K562 (cell line): Measurements from ENCODE around the gene TEX264. TPM values are rescaled to one million over a fixed set of nuclear protein-coding genes. Genes with fewer than 3 reads are reported as not detected.

Source experiments
- ATAC-seq: fragments of 200-7000 bp; cut with Tn5 transposase; 3 replicates; pipeline ENCODE4 v1.9.1; 2020; ENCODE audit warnings: moderate library complexity
- BruUV-seq: library from RNA; stranded (reverse); fragments of 400-500 nt; replicated peaks from 2 replicates; lab custom pipeline; 2021; lab: Mats Ljungman, UMichigan
- CTCF ChIA-PET: fragments of 300-600 bp; formaldehyde crosslinking; extraction: SDS; loops from one replicate; lab custom pipeline; 2021; ENCODE audit warnings: low intra/inter-chr PET ratio; lab: Yijun Ruan, JAX
- POLR2A ChIA-PET: fragments of 300-600, 350-650 bp; sonication (Branson Sonifier 250); formaldehyde crosslinking; extraction: SDS; loops from one replicate; lab custom pipeline; 2021; ENCODE audit warnings: antibody characterized with exemption, inconsistent platforms; lab: Yijun Ruan, JAX
- DNase-seq, 4 experiments: peaks; one replicate each; pipeline versions ENCODE4 v3.0.0 to v3.0.0-alpha.2; 2011 to 2018; ENCODE audit warnings: low spot score in 3 of 4, mixed read lengths in 3 of 4; ENCODE audit errors: extremely low read depth in 1 of 4
- FAIRE-seq: peaks from 2 replicates; lab custom pipeline; 2011; peaks lifted over from hg19 to GRCh38; lab: Jason Lieb, UNC
- H2AFZ ChIP-seq: 2 replicates; pipeline ENCODE4 v1.6.0; 2011; ENCODE audit warnings: low read depth, low read length, control low read depth, inconsistent platforms
- H3K27ac ChIP-seq: fragments of 200-600 bp; 3 replicates; pipeline ENCODE4 v1.8.0; 2011; ENCODE audit warnings: low read depth, mild to moderate bottlenecking, control low read depth, inconsistent platforms, low read length, moderate library complexity, mixed read lengths; ENCODE audit errors: extremely low read depth
- H3K27me3 ChIP-seq, 2 experiments: fragments of 300-600 bp in 1 of 2; 2 replicates in 1 of 2; 3 replicates in 1 of 2; pipeline versions ENCODE4 v1.6.0 to v1.8.0; 2011; ENCODE audit warnings: inconsistent platforms in 2 of 2, low read length in 2 of 2, mild to moderate bottlenecking in 1 of 2, mixed read lengths in 1 of 2, moderate library complexity in 1 of 2; ENCODE audit not compliant: control insufficient read depth in 2 of 2, insufficient read depth in 2 of 2
- H3K36me3 ChIP-seq: fragments of 300-600 bp; 3 replicates; pipeline ENCODE4 v1.8.0; 2011; ENCODE audit warnings: mild to moderate bottlenecking, low read length, inconsistent platforms; ENCODE audit not compliant: control insufficient read depth, insufficient read depth
- H3K4me1 ChIP-seq, 2 experiments: fragments of 200-600 bp in 1 of 2; replicated peaks in 1 of 2; 2 replicates in 1 of 2; 3 replicates in 1 of 2; pipeline versions ENCODE4 v1.5.1 to v1.8.0; 2011; ENCODE audit warnings: inconsistent platforms in 2 of 2, low read length in 2 of 2, mild to moderate bottlenecking in 1 of 2, mixed read lengths in 1 of 2, moderate library complexity in 1 of 2; ENCODE audit not compliant: control insufficient read depth in 2 of 2, insufficient read depth in 2 of 2
- H3K4me2 ChIP-seq: 2 replicates; pipeline ENCODE4 v1.6.1; 2011; ENCODE audit warnings: low read length, control low read depth, inconsistent platforms, mixed read lengths; ENCODE audit not compliant: insufficient read depth
- H3K4me3 ChIP-seq: fragments of 200-600 bp; sonication (generic), shearing (Covaris generic); 2 replicates; pipeline ENCODE4 v1.5.1; 2016; ENCODE audit warnings: control low read depth, inconsistent platforms
- H3K79me2 ChIP-seq: fragments of 200-600 bp; 3 replicates; pipeline ENCODE4 v1.8.0; 2011; ENCODE audit warnings: low read length, inconsistent platforms; ENCODE audit not compliant: control insufficient read depth, insufficient read depth
- H3K9ac ChIP-seq, 2 experiments: 2 replicates each; pipeline versions ENCODE4 v1.6.0 to v1.6.1; 2011; ENCODE audit warnings: low read depth in 2 of 2, low read length in 2 of 2, control low read depth in 1 of 2, inconsistent platforms in 1 of 2, mild to moderate bottlenecking in 1 of 2, mixed read lengths in 1 of 2; ENCODE audit not compliant: insufficient read depth in 1 of 2
- H3K9me1 ChIP-seq: one replicate; pipeline ENCODE4 v1.6.0; 2011; ENCODE audit warnings: inconsistent platforms, mild to moderate bottlenecking, low read length, moderate library complexity; ENCODE audit not compliant: control insufficient read depth, insufficient read depth
- H3K9me3 ChIP-seq: replicated peaks from 2 replicates; pipeline ENCODE4 v1.5.1; 2011; ENCODE audit warnings: low read depth, low read length, inconsistent platforms; ENCODE audit not compliant: control insufficient read depth, insufficient read depth
- H4K20me1 ChIP-seq: replicated peaks from 2 replicates; pipeline ENCODE4 v1.6.1; 2011; ENCODE audit warnings: low read length, inconsistent platforms, mixed read lengths; ENCODE audit not compliant: control insufficient read depth, insufficient read depth
- AFF4 ChIP-seq: sonication (generic); formaldehyde crosslinking; IDR thresholded peaks from 2 replicates; pipeline ENCODE4 v1.8.0; 2023; ENCODE audit warnings: mild to moderate bottlenecking, missing genetic modification reagents
- ELK1 ChIP-seq: sonication (generic); formaldehyde crosslinking; IDR thresholded peaks from 2 replicates; pipeline ENCODE4 v1.8.1; 2022; ENCODE audit warnings: missing genetic modification reagents
- MNT ChIP-seq, 2 experiments: fragments of 450-650 bp; conservative IDR thresholded peaks; 2 replicates each; pipeline ENCODE4 v1.6.1; 2017; ENCODE audit warnings: mild to moderate bottlenecking in 2 of 2, moderate library complexity in 2 of 2
- PTTG1 ChIP-seq: fragments of 450-650 bp; IDR thresholded peaks from 2 replicates; pipeline ENCODE4 v1.6.1; 2016; ENCODE audit warnings: low read depth, mild to moderate bottlenecking, missing genetic modification characterization, missing compliant biosample characterization
- SAFB ChIP-seq: fragments of 200-400 bp; formaldehyde crosslinking; IDR thresholded peaks from 2 replicates; pipeline ENCODE4 v1.6.1; 2017; ENCODE audit warnings: low read depth, low read length, borderline replicate concordance
- THRB ChIP-seq: fragments of 450-650 bp; formaldehyde crosslinking; conservative IDR thresholded peaks from 2 replicates; pipeline ENCODE4 v1.4.0; 2022; ENCODE audit warnings: mild to moderate bottlenecking, missing genetic modification characterization
- UBTF ChIP-seq, 2 experiments: IDR thresholded peaks; 2 replicates each; pipeline ENCODE4 v1.6.1; 2012; ENCODE audit warnings: improper control_type of control experiment in 2 of 2, low read depth in 2 of 2, low read length in 2 of 2, borderline replicate concordance in 1 of 2
- ZNF695 ChIP-seq: fragments of 450-650 bp; formaldehyde crosslinking; IDR thresholded peaks from 2 replicates; pipeline ENCODE4 v1.4.0; 2020; ENCODE audit warnings: mild to moderate bottlenecking, moderate library complexity
- WGBS: fragments of 100-300 bp; shearing (Covaris generic); methylation state at CpG from one replicate; pipeline ENCODE4 v1.1.6; 2016; ENCODE audit warnings: low coverage, mixed read lengths; ENCODE audit not compliant: insufficient coverage; ENCODE audit errors: missing lambda C conversion rate; 5-methylcytosine and 5-hydroxymethylcytosine counted together
- in situ Hi-C: fragments of 300-500 bp; cut with MboI; formaldehyde crosslinking; loops from 4 replicates; pipeline ENCODE4 v1.15.0; 2018; ENCODE audit warnings: inconsistent platforms, mixed read lengths
- intact Hi-C: fragments of 100-400 bp; cut with micrococcal nuclease; formaldehyde crosslinking; loops from 2 replicates; pipeline ENCODE4 v1.14.2; 2022
- polyA plus RNA-seq, 8 experiments: library from polyadenylated mRNA; depleted of rRNA in 4 of 8; stranded (reverse) in 5 of 8; unstranded in 3 of 8; fragments of >200 nt; fragmentation: Nextera tagmentation in 2 of 8; fragmentation: Illumina TruSeq in 1 of 8; extraction: Ambion mirVana in 2 of 8; extraction: Trizol in 1 of 8; gene quantifications; 2 replicates each; pipeline versions ENCODE4 v1.2.1 to v1.2.3, GENCODE V29; 2011 to 2014; ENCODE audit warnings: inconsistent platforms in 1 of 8, missing spikeins in 1 of 8
- total RNA-seq, 7 experiments: library from RNA; depleted of rRNA in 6 of 7; stranded (reverse); fragments of >200 nt in 6 of 7; fragmentation: Illumina TruSeq in 2 of 7; extraction: Trizol in 2 of 7; gene quantifications; 2 replicates each; pipeline versions ENCODE4 v1.2.1 to v1.2.3, GENCODE V29; 2011 to 2021; ENCODE audit warnings: low replicate concordance in 1 of 7

TEX264 gene
- total and polyA plus RNA-seq, 9 of the 15 experiments (the other 6 are each of a cell fraction or from before 2014, with no cell fraction given) = 4.1 to 47.0 (median 31.0) TPM

GRCh38 chr3:51748327-51748726 lies 77.3 kb downstream of the TEX264 start (continued):
- TF ChIP-seq UBTF (IDR thresholded peaks at IDR 0.05; ENCODE audit: borderline replicate concordance in 1 of 2, low read depth in 2 of 2, low read length in 2 of 2) = no peak
- no peak for TF ChIP-seq PTTG1 (tag)
- TF ChIP-seq AFF4 (CRISPR knock-in tag) = no peak

GRCh38 chr3:51750878-51751277 lies 79.8 kb downstream of the TEX264 start:
- no peaks in the 10 kb centered on the region for H3K27me3 ChIP-seq
- H3K9me1 ChIP-seq = no peaks in the 10 kb centered on the region
- H3K4me2 ChIP-seq = no peak overlapping the region
- H3K9me3 ChIP-seq = no peaks in the 10 kb centered on the region
- H3K27ac ChIP-seq = no peak overlapping the region
- ATAC-seq (no peak), DNase-seq (no peak), FAIRE-seq (no peak)
- no peaks in the 10 kb centered on the region for H3K4me1 ChIP-seq
- WGBS = 9% methylated on average over 1 of the region's 1 CpG
- no TSS peak for BruUV-seq
- H2AFZ ChIP-seq = no peak overlapping the region
- no peak overlapping the region for H3K9ac ChIP-seq
- H3K79me2 ChIP-seq = no peaks in the 10 kb centered on the region
- in situ Hi-C loops = no loop called here
- no peaks in the 10 kb centered on the region for H4K20me1 ChIP-seq
- CTCF ChIA-PET = no interaction called here
- POLR2A ChIA-PET = no interaction called here
- intact Hi-C loops = no loop called here
- no peak overlapping the region for H3K4me3 ChIP-seq
- H3K36me3 ChIP-seq = no peaks in the 10 kb centered on the region
- TF ChIP-seq ELK1 (no peak), SAFB (no peak), ZNF695 (CRISPR knock-in tag) (no peak), MNT (conservative IDR thresholded peaks at IDR 0.05) (no peak), THRB (no peak)
